ES-I3 (cell line): ENCODE data around the gene MYRIP.

ENCODE experiments used
- H3K36me3 ChIP-seq: 2 replicates; pipeline ENCODE4 v1.6.1; 2013; ENCODE audit warnings: mild to moderate bottlenecking, low read length, control low read depth, moderate library complexity; ENCODE audit not compliant: insufficient read depth
- H3K4me1 ChIP-seq: 2 replicates; pipeline ENCODE4 v1.6.1; 2013; ENCODE audit warnings: mild to moderate bottlenecking, control low read depth, low read length; ENCODE audit not compliant: insufficient read depth
- H3K9ac ChIP-seq: 2 replicates; pipeline ENCODE4 v1.6.1; 2013; ENCODE audit warnings: low read depth, mild to moderate bottlenecking, low read length, moderate library complexity
- H3K9me3 ChIP-seq: 2 replicates; pipeline ENCODE4 v1.6.1; 2013; ENCODE audit warnings: mild to moderate bottlenecking, low read length, moderate library complexity; ENCODE audit not compliant: control insufficient read depth, insufficient read depth

The MYRIP gene

DNA sequence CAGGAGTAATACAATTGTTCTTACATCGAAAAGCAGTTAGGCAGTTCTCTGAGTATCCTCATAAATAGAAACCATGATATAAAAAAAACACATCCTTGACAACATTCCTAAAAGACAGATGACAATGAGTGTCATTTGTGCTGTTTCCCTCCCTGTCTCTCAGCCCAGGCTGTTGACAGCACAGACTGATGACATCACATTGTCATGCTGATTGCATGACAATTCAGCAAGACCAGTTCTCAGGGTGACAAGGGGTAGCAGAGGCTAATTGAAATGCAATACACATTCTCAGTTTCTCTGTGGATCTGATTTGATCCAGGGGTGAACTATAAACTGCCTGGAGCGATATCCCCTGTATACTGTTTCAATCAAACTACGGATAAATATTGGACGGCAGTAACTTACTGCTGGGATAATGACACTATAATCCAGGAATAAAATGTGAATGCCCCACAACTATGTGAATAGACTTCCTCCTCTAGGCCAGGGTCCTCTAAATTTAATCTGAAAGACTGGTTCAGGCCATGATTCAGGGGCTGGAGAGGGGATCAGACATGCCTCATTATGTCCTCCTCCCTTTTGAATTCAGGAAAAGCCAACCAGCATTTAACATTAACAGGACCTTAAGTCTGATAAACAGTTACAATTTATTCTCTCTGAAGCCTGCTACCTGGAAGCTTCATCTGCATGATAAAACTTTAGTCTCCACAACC is 483.4 kb downstream of the MYRIP start:
- Histone ChIP-seq H3K36me3 (no peaks in the 10 kb centered on the region), H3K4me1 (peaks cover 14% of the 10 kb centered on the region), H3K9me3 (no peaks in the 10 kb centered on the region; the same call in 1 of the 2 replicates), H3K9ac (no peak overlapping the region)

DNA sequence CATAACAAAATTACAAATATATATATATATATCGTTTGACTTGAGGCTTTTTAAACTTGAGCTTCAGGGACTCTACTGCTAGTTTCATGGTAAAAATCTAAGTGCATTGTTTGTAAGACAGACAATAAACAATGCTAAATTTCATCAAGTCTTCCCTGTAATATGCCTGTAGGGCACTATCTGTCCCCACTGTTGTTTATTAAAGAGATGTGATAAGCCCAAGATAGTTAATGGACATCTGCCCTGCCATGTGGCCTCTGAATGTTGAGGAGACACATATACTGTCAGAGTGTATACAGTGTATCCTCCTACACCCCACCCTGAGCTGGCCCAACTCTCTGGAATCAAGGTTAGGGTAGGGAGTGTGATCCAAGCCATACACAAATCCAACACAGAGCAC is 485.0 kb downstream of the MYRIP start:
- no peaks in the 10 kb centered on the region; the same call in 1 of the 2 replicates for H3K9me3 ChIP-seq
- no peak overlapping the region for H3K9ac ChIP-seq
- H3K4me1 ChIP-seq, result peaks cover 14% of the 10 kb centered on the region
- H3K36me3 ChIP-seq, result no peaks in the 10 kb centered on the region

DNA sequence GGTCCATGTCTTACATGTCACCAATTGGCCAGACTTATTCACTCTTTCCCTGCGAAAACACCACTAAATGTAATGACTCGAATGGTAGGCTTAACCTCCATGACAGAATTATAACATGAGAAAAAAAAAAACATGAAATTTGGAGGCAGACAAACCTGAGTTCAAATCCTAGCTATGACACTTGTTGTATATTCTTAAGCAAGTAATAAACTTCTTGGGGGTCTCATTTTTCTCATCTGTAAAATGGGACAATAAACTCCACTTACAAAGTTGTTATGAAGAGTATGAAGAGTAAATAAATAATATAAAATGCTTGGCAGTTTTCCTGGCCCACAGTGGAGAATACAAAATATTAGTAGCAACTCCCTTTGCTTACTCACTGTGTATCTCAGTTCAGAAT is 488.7 kb downstream of the MYRIP start:
- Histone ChIP-seq H3K9me3 (no peaks in the 10 kb centered on the region), H3K9ac (no peak overlapping the region), H3K36me3 (no peaks in the 10 kb centered on the region), H3K4me1 (peaks cover 5% of the 10 kb centered on the region)

DNA sequence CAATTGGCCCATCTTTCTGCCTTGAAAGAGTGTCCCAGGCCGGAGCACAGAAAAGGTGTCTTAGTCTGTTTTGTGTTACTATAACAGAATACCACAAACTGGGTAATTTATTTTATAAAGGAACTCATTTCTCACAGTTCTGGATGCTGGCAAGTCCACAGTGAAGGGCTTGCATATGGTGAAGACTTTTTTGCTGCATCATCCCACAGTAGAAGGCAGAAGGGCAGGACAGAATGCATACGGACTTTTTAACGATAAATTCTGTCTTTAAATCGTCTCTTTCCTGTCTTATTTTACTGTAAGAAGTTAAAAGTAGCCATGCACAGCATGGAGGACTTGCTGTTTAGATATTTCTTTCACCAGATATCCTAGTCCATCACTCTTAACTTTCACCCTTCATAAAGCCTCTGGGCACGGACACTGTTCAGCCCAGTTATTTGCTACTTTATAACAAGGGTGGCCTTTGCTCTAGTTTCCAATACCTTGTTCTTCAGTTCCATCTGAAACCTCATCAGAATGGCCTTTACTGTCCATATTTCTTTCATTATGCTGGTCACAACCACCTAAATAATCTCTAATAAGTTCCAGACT is 489.8 kb downstream of the MYRIP start:
- no peaks in the 10 kb centered on the region for H3K9me3 ChIP-seq
- no peaks in the 10 kb centered on the region for H3K4me1 ChIP-seq
- H3K36me3 ChIP-seq, result no peaks in the 10 kb centered on the region
- no peak overlapping the region for H3K9ac ChIP-seq

DNA sequence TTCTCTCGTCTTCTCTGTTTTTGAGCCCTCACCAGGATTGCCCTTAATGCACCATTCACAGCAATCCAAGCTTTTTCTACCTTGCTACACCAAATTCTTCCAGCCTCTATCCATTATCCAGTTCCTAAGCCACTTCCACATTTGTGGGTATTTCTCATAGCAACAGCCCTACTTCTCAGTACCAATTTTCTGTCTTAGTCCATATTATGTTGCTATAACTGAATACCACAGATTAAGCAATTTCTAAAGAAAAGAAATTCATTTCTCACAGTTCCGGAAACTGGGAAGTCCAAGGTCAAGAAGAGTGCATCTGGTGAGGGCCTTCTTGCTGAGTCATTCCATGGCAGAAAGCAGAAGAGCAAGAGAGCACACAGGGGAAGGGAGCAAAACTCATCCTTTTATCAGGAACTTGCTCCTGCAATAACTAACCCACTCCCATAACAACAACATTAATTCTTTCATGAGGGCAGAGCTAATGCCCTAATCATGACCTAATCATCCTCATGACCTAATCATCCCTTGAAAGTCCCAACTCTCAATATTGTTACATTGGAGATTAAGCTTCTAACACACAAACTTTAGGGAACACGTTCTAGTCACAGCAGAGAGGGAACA is 490.4 kb downstream of the MYRIP start:
- no peak overlapping the region for H3K9ac ChIP-seq
- H3K9me3 ChIP-seq, result no peaks in the 10 kb centered on the region
- no peaks in the 10 kb centered on the region for H3K4me1 ChIP-seq
- H3K36me3 ChIP-seq, result no peaks in the 10 kb centered on the region

- Histone ChIP-seq H3K4me1 (no peaks in the 10 kb centered on the region), H3K36me3 (no peaks in the 10 kb centered on the region), H3K9me3 (no peaks in the 10 kb centered on the region), H3K9ac (no peak overlapping the region)
Measured at GRCh38 chr3:40302784-40303183, 493.4 kb downstream of the MYRIP start.

GRCh38 chr3:40304352-40304751 is 494.9 kb downstream of the MYRIP start:
- Histone ChIP-seq H3K9me3 (no peaks in the 10 kb centered on the region), H3K9ac (no peak overlapping the region), H3K4me1 (no peaks in the 10 kb centered on the region), H3K36me3 (no peaks in the 10 kb centered on the region)

DNA sequence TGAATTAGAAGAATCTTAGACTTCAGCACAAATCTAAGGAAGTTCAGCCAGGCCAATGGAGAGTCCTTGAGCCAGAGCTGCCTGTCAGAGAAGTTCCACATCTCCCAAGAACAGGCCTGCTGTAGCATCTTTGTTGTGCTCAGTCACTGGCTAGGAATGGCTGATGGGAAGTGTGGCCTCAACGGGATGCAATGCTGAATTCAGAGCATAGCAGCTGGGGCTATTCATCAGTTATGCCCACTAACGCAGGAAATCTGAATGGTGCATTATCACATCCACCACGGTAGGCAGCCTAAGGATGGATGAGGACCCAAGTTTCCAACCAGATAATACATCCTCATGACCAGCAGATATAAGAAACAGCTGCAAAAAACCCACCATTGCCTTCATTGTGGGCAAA is 496.9 kb downstream of the MYRIP start:
- Histone ChIP-seq H3K9ac (no peak overlapping the region), H3K9me3 (no peaks in the 10 kb centered on the region), H3K36me3 (peaks cover 2% of the 10 kb centered on the region), H3K4me1 (no peaks in the 10 kb centered on the region)

- no peak overlapping the region for H3K9ac ChIP-seq
- no peaks in the 10 kb centered on the region for H3K4me1 ChIP-seq
- no peaks in the 10 kb centered on the region for H3K9me3 ChIP-seq
- H3K36me3 ChIP-seq, result peaks cover 8% of the 10 kb centered on the region
Measured at GRCh38 chr3:40307176-40307575, 497.8 kb downstream of the MYRIP start.

GRCh38 chr3:40308725-40309417 is 499.5 kb downstream of the MYRIP start:
- H3K9me3 ChIP-seq, result no peaks in the 10 kb centered on the region
- H3K36me3 ChIP-seq, result peaks cover 8% of the 10 kb centered on the region
- H3K4me1 ChIP-seq, result no peaks in the 10 kb centered on the region
- H3K9ac ChIP-seq, result peak overlapping the region; percentile 84

- no peaks in the 10 kb centered on the region for H3K9me3 ChIP-seq
- H3K36me3 ChIP-seq, result peaks cover 8% of the 10 kb centered on the region
- H3K4me1 ChIP-seq, result no peaks in the 10 kb centered on the region
- peak within 1 kb of the TSS; percentile 91 for H3K9ac ChIP-seq
Measured at GRCh38 chr3:40309418-40309924, 500.1 kb downstream of the MYRIP start, which contains the start of gene EIF1B. Gene EIF1B, plus strand, starts transcription at chr3:40309707. Its CDS starts 235 bp downstream, at chr3:40309942.
